Astrocyte (in vitro differentiated cells and primary cell): ENCODE data around the gene METRN. TPM values are rescaled to one million over a fixed set of nuclear protein-coding genes. Genes with fewer than 3 reads are reported as not detected.

ENCODE experiments used
- DNase-seq: peaks from one replicate; pipeline ENCODE4 v3.0.0-alpha.2; 2010; ENCODE audit warnings: low read depth
- FAIRE-seq: peaks from 2 replicates; lab custom pipeline; 2011; peaks lifted over from hg19 to GRCh38; lab: Jason Lieb, UNC
- H2AFZ ChIP-seq: 2 replicates; pipeline ENCODE4 v1.6.0; 2012; ENCODE audit warnings: low read depth, low read length, inconsistent platforms
- H3K27ac ChIP-seq: 2 replicates; pipeline ENCODE4 v1.5.1; 2011; ENCODE audit warnings: low read depth, low read length, inconsistent platforms
- H3K27me3 ChIP-seq: 2 replicates; pipeline ENCODE4 v1.6.0; 2011; ENCODE audit warnings: low read length, inconsistent platforms; ENCODE audit not compliant: insufficient read depth
- H3K36me3 ChIP-seq: 2 replicates; pipeline ENCODE4 v1.5.1; 2011; ENCODE audit warnings: low read length, inconsistent platforms; ENCODE audit not compliant: insufficient read depth
- H3K4me1 ChIP-seq: 2 replicates; pipeline ENCODE4 v1.5.1; 2011; ENCODE audit warnings: low read length, inconsistent platforms; ENCODE audit not compliant: insufficient read depth
- H3K4me2 ChIP-seq: 2 replicates; pipeline ENCODE4 v1.6.0; 2012; ENCODE audit warnings: low read length, inconsistent platforms
- H3K4me3 ChIP-seq: 2 replicates; pipeline ENCODE4 v1.5.1; 2011; ENCODE audit warnings: low read depth, mild to moderate bottlenecking, low read length, inconsistent platforms; ENCODE audit not compliant: insufficient read depth
- H3K79me2 ChIP-seq: 2 replicates; pipeline ENCODE4 v1.6.0; 2012; ENCODE audit warnings: mild to moderate bottlenecking, low read length, inconsistent platforms; ENCODE audit not compliant: insufficient read depth
- H3K9ac ChIP-seq: 2 replicates; pipeline ENCODE4 v1.6.0; 2012; ENCODE audit warnings: mild to moderate bottlenecking, low read length, inconsistent platforms
- H3K9me3 ChIP-seq: 2 replicates; pipeline ENCODE4 v1.5.1; 2012; ENCODE audit warnings: low read depth, mild to moderate bottlenecking, low read length, inconsistent platforms; ENCODE audit not compliant: insufficient read depth
- H4K20me1 ChIP-seq: 2 replicates; pipeline ENCODE4 v1.6.0; 2012; ENCODE audit warnings: low read length, inconsistent platforms; ENCODE audit not compliant: insufficient read depth
- H3K27ac Mint-ChIP-seq: one replicate; pipeline ENCODE4 v1.8.0; 2021; ENCODE audit warnings: mild to moderate bottlenecking, mixed read lengths; ENCODE audit not compliant: unreplicated experiment
- H3K27me3 Mint-ChIP-seq: one replicate; pipeline ENCODE4 v1.8.0; 2021; ENCODE audit warnings: low read depth, mixed read lengths; ENCODE audit not compliant: unreplicated experiment
- H3K36me3 Mint-ChIP-seq: one replicate; pipeline ENCODE4 v1.8.0; 2021; ENCODE audit warnings: low read depth, mixed read lengths; ENCODE audit not compliant: unreplicated experiment
- H3K4me1 Mint-ChIP-seq: one replicate; pipeline ENCODE4 v1.8.0; 2021; ENCODE audit warnings: low read depth, mixed read lengths; ENCODE audit not compliant: unreplicated experiment
- H3K4me3 Mint-ChIP-seq: one replicate; pipeline ENCODE4 v1.8.0; 2021; ENCODE audit warnings: mild to moderate bottlenecking, moderate library complexity, mixed read lengths; ENCODE audit not compliant: unreplicated experiment
- H3K9me3 Mint-ChIP-seq: one replicate; pipeline ENCODE4 v1.8.0; 2021; ENCODE audit warnings: mild to moderate bottlenecking, mixed read lengths; ENCODE audit not compliant: unreplicated experiment
- CTCF ChIP-seq: IDR thresholded peaks from 2 replicates; pipeline ENCODE4 v1.5.1; 2011; ENCODE audit warnings: low read depth, mild to moderate bottlenecking, inconsistent platforms, low read length, moderate library complexity; ENCODE audit not compliant: insufficient read depth
- EZH2 ChIP-seq: IDR thresholded peaks from 2 replicates; pipeline ENCODE4 v1.6.1; 2012; ENCODE audit warnings: mild to moderate bottlenecking, low read length, inconsistent platforms; ENCODE audit not compliant: insufficient read depth
- total RNA-seq: library from RNA; stranded (reverse); gene quantifications from 2 replicates; pipeline ENCODE4 v1.2.1, GENCODE V29; 2021

Gene METRN
- total RNA-seq, 1 donor from 2014 or later = 31.5 TPM

- no peak overlapping the region for H2AFZ ChIP-seq
- H3K9ac ChIP-seq = no peak overlapping the region
- H3K4me2 ChIP-seq = no peak overlapping the region
- H3K79me2 ChIP-seq = no peaks in the 10 kb centered on the region
- FAIRE-seq (no peak), DNase-seq (no peak)
- Mint-ChIP-seq H3K4me1 (no peaks in the 10 kb centered on the region), H3K36me3 (no peaks in the 10 kb centered on the region), H3K27ac (no peak overlapping the region), H3K4me3 (no peak overlapping the region), H3K9me3 (no peaks in the 10 kb centered on the region), H3K27me3 (no peaks in the 10 kb centered on the region)
- H3K27me3 ChIP-seq = no peaks in the 10 kb centered on the region
- peaks cover 22% of the 10 kb centered on the region for H3K4me1 ChIP-seq
- TF ChIP-seq CTCF (no peak), EZH2 (no peak)
- H4K20me1 ChIP-seq = peaks cover 13% of the 10 kb centered on the region
- H3K9me3 ChIP-seq = no peaks in the 10 kb centered on the region
- no peaks in the 10 kb centered on the region for H3K36me3 ChIP-seq
- H3K4me3 ChIP-seq = no peak overlapping the region
- H3K27ac ChIP-seq = no peak overlapping the region
These were observed 10.7 kb downstream of the METRN start for GRCh38 chr16:725463-726187.

- DNase-seq (no peak), FAIRE-seq (no peak)
- H3K4me2 ChIP-seq = peak overlapping the region; percentile 71
- no peaks in the 10 kb centered on the region for H3K9me3 ChIP-seq
- peaks cover 21% of the 10 kb centered on the region for H3K4me1 ChIP-seq
- Mint-ChIP-seq H3K36me3 (no peaks in the 10 kb centered on the region), H3K27me3 (no peaks in the 10 kb centered on the region), H3K4me1 (no peaks in the 10 kb centered on the region), H3K27ac (no peak overlapping the region), H3K4me3 (no peak overlapping the region), H3K9me3 (no peaks in the 10 kb centered on the region)
- H3K4me3 ChIP-seq = no peak overlapping the region
- H3K36me3 ChIP-seq = no peaks in the 10 kb centered on the region
- H3K9ac ChIP-seq = no peak overlapping the region
- no peaks in the 10 kb centered on the region for H3K79me2 ChIP-seq
- H2AFZ ChIP-seq = no peak overlapping the region
- H3K27me3 ChIP-seq = no peaks in the 10 kb centered on the region
- TF ChIP-seq CTCF = no peak
- no peak for TF ChIP-seq EZH2
- peaks cover 13% of the 10 kb centered on the region for H4K20me1 ChIP-seq
- no peak overlapping the region for H3K27ac ChIP-seq
These were observed 11.2 kb downstream of the METRN start for GRCh38 chr16:726188-726437.

GRCh38 chr16:726438-727290 lies 11.7 kb downstream of the METRN start, which contains the start of the genes CCDC78 and HAGHL:
CCDC78 (minus strand) TSS chr16:726443; CDS start chr16:726367, 76 bp downstream.
HAGHL (plus strand) TSS chr16:727106; CDS start chr16:727510, 404 bp downstream.
- no peak within 1 kb of the TSS for H3K27ac ChIP-seq

More at GRCh38 chr16:726438-727290, 11.7 kb downstream of the METRN start, which contains the start of the genes CCDC78 and HAGHL:
- Histone ChIP-seq H3K79me2 (no peaks in the 10 kb centered on the region), H3K4me3 (peak within 1 kb of the TSS; percentile 61), H3K27me3 (no peaks in the 10 kb centered on the region), H3K4me1 (peaks cover 16% of the 10 kb centered on the region), H3K9me3 (no peaks in the 10 kb centered on the region), H3K9ac (peak within 1 kb of the TSS; percentile 73), H4K20me1 (peaks cover 10% of the 10 kb centered on the region), H3K4me2 (peak within 1 kb of the TSS; percentile 94), H3K36me3 (no peaks in the 10 kb centered on the region), H2AFZ (peak within 1 kb of the TSS; percentile 26)
- no peak for FAIRE-seq
- H3K27ac Mint-ChIP-seq = no peak within 1 kb of the TSS
- no peaks in the 10 kb centered on the region for H3K9me3 Mint-ChIP-seq
- DNase-seq = no peak
- no peak for TF ChIP-seq CTCF
- no peak for TF ChIP-seq EZH2
- no peaks in the 10 kb centered on the region for H3K27me3 Mint-ChIP-seq
- H3K36me3 Mint-ChIP-seq = no peaks in the 10 kb centered on the region
- H3K4me3 Mint-ChIP-seq = peak within 1 kb of the TSS; percentile 69
- no peaks in the 10 kb centered on the region for H3K4me1 Mint-ChIP-seq
